Trophoblast cell (in vitro differentiated cells and primary cell): ENCODE results near the gene CPA5.

Source experiments
- DNase-seq, 2 donors: peaks; one replicate each; pipeline ENCODE4 v3.0.0-alpha.2; 2016
- H2AFZ ChIP-seq: 2 replicates; pipeline ENCODE4 v1.6.1; 2013; ENCODE audit warnings: low read length, moderate library complexity, mild to moderate bottlenecking; ENCODE audit not compliant: insufficient read depth, poor library complexity
- H2AK5ac ChIP-seq: 2 replicates; pipeline ENCODE4 v1.6.1; 2013; ENCODE audit warnings: mild to moderate bottlenecking, low read length
- H2BK120ac ChIP-seq: 2 replicates; pipeline ENCODE4 v1.6.1; 2013; ENCODE audit warnings: low read length, mild to moderate bottlenecking, moderate library complexity; ENCODE audit not compliant: insufficient read depth, poor library complexity
- H2BK12ac ChIP-seq: 2 replicates; pipeline ENCODE4 v1.6.1; 2013; ENCODE audit warnings: mild to moderate bottlenecking, low read length, moderate library complexity
- H2BK5ac ChIP-seq: 2 replicates; pipeline ENCODE4 v1.6.1; 2013; ENCODE audit warnings: low read length, low read depth, moderate library complexity, mild to moderate bottlenecking; ENCODE audit not compliant: poor library complexity
- H3K14ac ChIP-seq: 2 replicates; pipeline ENCODE4 v1.6.1; 2013; ENCODE audit warnings: mild to moderate bottlenecking, low read length
- H3K18ac ChIP-seq: 2 replicates; pipeline ENCODE4 v1.6.1; 2013; ENCODE audit warnings: mild to moderate bottlenecking, low read length
- H3K23ac ChIP-seq: 2 replicates; pipeline ENCODE4 v1.6.1; 2013; ENCODE audit warnings: low read length
- H3K27ac ChIP-seq: 2 replicates; pipeline ENCODE4 v1.5.1; 2013; ENCODE audit warnings: low read depth, mild to moderate bottlenecking, inconsistent platforms, low read length, moderate library complexity
- H3K27me3 ChIP-seq: 2 replicates; pipeline ENCODE4 v1.6.1; 2013; ENCODE audit warnings: inconsistent platforms, mild to moderate bottlenecking, low read length, moderate library complexity; ENCODE audit not compliant: insufficient read depth
- H3K36me3 ChIP-seq, 2 experiments: 1 replicate in 1 of 2; 2 replicates in 1 of 2; pipeline ENCODE4 v1.6.1; 2013; ENCODE audit warnings: low read length in 2 of 2, mild to moderate bottlenecking in 2 of 2, moderate library complexity in 1 of 2; ENCODE audit not compliant: insufficient read depth in 2 of 2, control insufficient read depth in 1 of 2
- H3K4ac ChIP-seq: 2 replicates; pipeline ENCODE4 v1.6.1; 2013; ENCODE audit warnings: low read depth, mild to moderate bottlenecking, low read length, moderate library complexity
- H3K4me1 ChIP-seq, 2 experiments: 1 replicate in 1 of 2; 2 replicates in 1 of 2; pipeline ENCODE4 v1.6.1; 2013; ENCODE audit warnings: low read length in 2 of 2, mild to moderate bottlenecking in 2 of 2, moderate library complexity in 1 of 2; ENCODE audit not compliant: insufficient read depth in 2 of 2, control insufficient read depth in 1 of 2
- H3K4me2 ChIP-seq: 2 replicates; pipeline ENCODE4 v1.6.1; 2013; ENCODE audit warnings: inconsistent platforms, mild to moderate bottlenecking, low read length, moderate library complexity
- H3K4me3 ChIP-seq: 2 replicates; pipeline ENCODE4 v1.5.1; 2013; ENCODE audit warnings: mild to moderate bottlenecking, low read depth, low read length, inconsistent platforms
- H3K79me1 ChIP-seq: one replicate; pipeline ENCODE4 v1.6.1; 2013; ENCODE audit warnings: low read length
- H3K79me2 ChIP-seq: 2 replicates; pipeline ENCODE4 v1.6.1; 2013; ENCODE audit warnings: low read length, mild to moderate bottlenecking; ENCODE audit not compliant: control insufficient read depth, insufficient read depth, poor library complexity
- H3K9ac ChIP-seq: 2 replicates; pipeline ENCODE4 v1.6.1; 2013; ENCODE audit warnings: mild to moderate bottlenecking, low read length
- H3K9me3 ChIP-seq: 2 replicates; pipeline ENCODE4 v1.6.1; 2013; ENCODE audit warnings: low read depth, mild to moderate bottlenecking, control low read depth, inconsistent platforms, low read length; ENCODE audit not compliant: insufficient read depth
- H4K12ac ChIP-seq: 2 replicates; pipeline ENCODE4 v1.6.1; 2013; ENCODE audit warnings: low read depth, mild to moderate bottlenecking, low read length, moderate library complexity
- H4K8ac ChIP-seq: 2 replicates; pipeline ENCODE4 v1.6.1; 2013; ENCODE audit warnings: low read depth, mild to moderate bottlenecking, low read length, moderate library complexity
- H4K91ac ChIP-seq: one replicate; pipeline ENCODE4 v1.6.1; 2013; ENCODE audit warnings: low read depth, mild to moderate bottlenecking, low read length, moderate library complexity
- WGBS: extraction: QIAGEN DNeasy Blood & Tissue Kit; methylation state at CpG from one replicate; pipeline ENCODE4 v1.1.7; 2013; ENCODE audit warnings: missing lambda C conversion rate; ENCODE audit not compliant: insufficient read length, insufficient coverage; ENCODE audit errors: extremely low coverage; 5-methylcytosine and 5-hydroxymethylcytosine counted together

CPA5 gene

GRCh38 chr7:130365088-130365487, 20.5 kb downstream of the CPA5 start:
- no peak overlapping the region for H2AK5ac ChIP-seq
- H3K79me2 ChIP-seq, result peaks cover 2% of the 10 kb centered on the region
- no peak overlapping the region for H2BK5ac ChIP-seq
- peaks cover 40% of the 10 kb centered on the region for H3K79me1 ChIP-seq
- no peak overlapping the region for H3K4me3 ChIP-seq
- H2AFZ ChIP-seq, result no peak overlapping the region
- no peak overlapping the region for H4K8ac ChIP-seq
- peak overlapping the region; percentile 74 for H2BK12ac ChIP-seq
- WGBS, result no CpG with 5 or more reads among the region's 2 CpGs
- H3K9ac ChIP-seq, result no peak overlapping the region
- no peaks in the 10 kb centered on the region for H3K27me3 ChIP-seq
- H3K4ac ChIP-seq, result peak overlapping the region; percentile 19
- peaks cover 35 to 43% of the 10 kb centered on the region in 2 experiments for H3K4me1 ChIP-seq
- H4K12ac ChIP-seq, result no peak overlapping the region
- DNase-seq, result no peak
- peak overlapping the region; percentile 33 for H3K14ac ChIP-seq
- peak overlapping the region; percentile 69 for H2BK120ac ChIP-seq
- H3K4me2 ChIP-seq, result no peak overlapping the region
- peak overlapping the region; percentile 21 for H3K18ac ChIP-seq
- H3K27ac ChIP-seq, result no peak overlapping the region
- H3K36me3 ChIP-seq, result no peaks in the 10 kb centered on the region
- H3K23ac ChIP-seq, result no peak overlapping the region
- H4K91ac ChIP-seq, result peak overlapping the region; percentile 62
- peaks cover 6% of the 10 kb centered on the region for H3K9me3 ChIP-seq

GRCh38 chr7:130365511-130366441, 21.2 kb downstream of the CPA5 start:
- no peak overlapping the region for H4K12ac ChIP-seq
- peak overlapping the region; percentile 63 for H2BK12ac ChIP-seq
- H3K4me2 ChIP-seq, result no peak overlapping the region
- no peak overlapping the region for H3K14ac ChIP-seq
- H3K18ac ChIP-seq, result peak overlapping the region; percentile 15
- no peak overlapping the region for H3K4ac ChIP-seq
- H3K79me2 ChIP-seq, result peaks cover 3% of the 10 kb centered on the region
- H3K27ac ChIP-seq, result peak overlapping the region; percentile 11
- H3K23ac ChIP-seq, result no peak overlapping the region
- DNase-seq, result no peak
- H3K4me1 ChIP-seq, result peaks cover 36 to 45% of the 10 kb centered on the region in 2 experiments
- no peak overlapping the region for H3K4me3 ChIP-seq
- peak overlapping the region; percentile 23 for H2BK120ac ChIP-seq
- H3K9me3 ChIP-seq, result peaks cover 2% of the 10 kb centered on the region
- no CpG with 5 or more reads among the region's 15 CpGs for WGBS
- peaks cover 43% of the 10 kb centered on the region for H3K79me1 ChIP-seq
- peak overlapping the region; percentile 21 for H4K91ac ChIP-seq
- H2BK5ac ChIP-seq, result no peak overlapping the region
- peak overlapping the region; percentile 34 for H2AK5ac ChIP-seq
- no peaks in the 10 kb centered on the region for H3K27me3 ChIP-seq
- no peaks in the 10 kb centered on the region for H3K36me3 ChIP-seq
- no peak overlapping the region for H2AFZ ChIP-seq
- no peak overlapping the region for H3K9ac ChIP-seq
- no peak overlapping the region for H4K8ac ChIP-seq

GRCh38 chr7:130366564-130366963, 21.9 kb downstream of the CPA5 start:
- Histone ChIP-seq H2BK5ac (peak overlapping the region; percentile 2), H3K14ac (peak overlapping the region; percentile 52), H3K27me3 (no peaks in the 10 kb centered on the region), H3K18ac (peak overlapping the region; percentile 16), H3K9ac (no peak overlapping the region), H3K23ac (no peak overlapping the region), H3K9me3 (no peaks in the 10 kb centered on the region), H4K91ac (peak overlapping the region; percentile 41), H2BK12ac (peak overlapping the region; percentile 27), H3K79me2 (peaks cover 6% of the 10 kb centered on the region), H2BK120ac (peak overlapping the region; percentile 23), H3K79me1 (peaks cover 50% of the 10 kb centered on the region), H3K4me2 (no peak overlapping the region), H4K12ac (no peak overlapping the region), H3K4me3 (no peak overlapping the region), H4K8ac (no peak overlapping the region), H3K27ac (no peak overlapping the region), H3K4me1 (peaks cover 41 to 50% of the 10 kb centered on the region in 2 experiments), H3K36me3 (no peaks in the 10 kb centered on the region), H2AFZ (no peak overlapping the region), H2AK5ac (peak overlapping the region; percentile 60), H3K4ac (no peak overlapping the region)
- no CpG with 5 or more reads among the region's 6 CpGs for WGBS
- DNase-seq, result no peak

DNA sequence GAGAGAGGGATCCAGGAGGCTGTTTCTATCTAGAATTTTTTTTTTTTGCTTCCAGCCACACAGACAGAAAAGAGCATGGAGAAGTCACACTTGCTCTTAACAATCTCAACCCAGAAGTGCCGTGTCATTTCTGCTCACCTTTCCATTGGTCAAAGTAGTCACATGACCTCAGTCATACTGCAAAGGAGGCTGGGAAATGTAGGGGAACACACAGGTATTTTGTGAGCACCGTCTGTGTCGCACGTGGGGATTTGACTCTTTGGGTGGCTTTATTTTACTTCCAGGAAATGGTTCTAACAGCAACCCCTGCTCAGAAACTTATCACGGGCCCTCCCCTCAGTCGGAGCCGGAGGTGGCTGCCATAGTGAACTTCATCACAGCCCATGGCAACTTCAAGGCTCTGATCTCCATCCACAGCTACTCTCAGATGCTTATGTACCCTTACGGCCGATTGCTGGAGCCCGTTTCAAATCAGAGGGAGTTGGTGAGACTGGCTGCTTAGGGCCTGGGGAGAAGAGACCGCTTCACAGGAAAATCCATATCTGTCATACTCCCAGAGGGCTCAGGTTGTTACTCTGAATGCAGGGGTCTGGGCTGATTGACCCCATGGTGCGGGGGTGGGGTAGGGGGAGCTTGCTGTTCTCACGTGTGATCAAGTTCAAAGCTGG, 22.6 kb downstream of the CPA5 start:
- no peak overlapping the region for H3K4me2 ChIP-seq
- no peak overlapping the region for H3K4me3 ChIP-seq
- H3K79me2 ChIP-seq, result peaks cover 6% of the 10 kb centered on the region
- no peak overlapping the region for H4K12ac ChIP-seq
- no peak overlapping the region for H2AFZ ChIP-seq
- no peaks in the 10 kb centered on the region for H3K36me3 ChIP-seq
- H3K23ac ChIP-seq, result no peak overlapping the region
- no peaks in the 10 kb centered on the region for H3K27me3 ChIP-seq
- WGBS, result no CpG with 5 or more reads among the region's 13 CpGs
- H3K27ac ChIP-seq, result no peak overlapping the region
- no peak overlapping the region for H3K4ac ChIP-seq
- H2BK12ac ChIP-seq, result peak overlapping the region; percentile 82
- no peak for DNase-seq
- no peak overlapping the region for H3K18ac ChIP-seq
- no peak overlapping the region for H2BK5ac ChIP-seq
- peak overlapping the region; percentile 74 for H2AK5ac ChIP-seq
- H4K91ac ChIP-seq, result peak overlapping the region; percentile 81
- peaks cover 55% of the 10 kb centered on the region for H3K79me1 ChIP-seq
- peak overlapping the region; percentile 40 for H2BK120ac ChIP-seq
- no peaks in the 10 kb centered on the region for H3K9me3 ChIP-seq
- no peak overlapping the region for H3K9ac ChIP-seq
- H3K14ac ChIP-seq, result no peak overlapping the region
- H4K8ac ChIP-seq, result no peak overlapping the region
- H3K4me1 ChIP-seq, result peaks cover 41 to 50% of the 10 kb centered on the region in 2 experiments
